Activated T-cell treated with anti-CD3 and anti-CD28 coated beads, Interleukin-2, amount 50 U/mL, for 72 hours (primary cell): ENCODE data around the gene RGS7. TPM values are rescaled to one million over a fixed set of nuclear protein-coding genes. Genes with fewer than 3 reads are reported as not detected.
A peak's percentile ranks its signal among the peaks of the same experiment; 100 is the strongest.
"Not testable (repeated sequence)": the region's sequence is repeated elsewhere in the genome, so short reads cannot be mapped to it uniquely, and the experiment has no call there.

Experiments used
- ATAC-seq, 2 donors: fragments of 150-1000 bp; cut with Tn5 transposase; replicated peaks in 1 of 2; 2 replicates each; pipeline ENCODE4 v1.10.0; 2021; ENCODE audit warnings: moderate library complexity in 2 of 2, mild to moderate bottlenecking in 1 of 2
- DNase-seq, 2 donors: peaks; one replicate each; pipeline ENCODE4 v3.0.0; 2021 to 2022; ENCODE audit warnings: mixed read lengths in 1 of 2
- H3K27ac Mint-ChIP-seq: one replicate; pipeline ENCODE4 v1.8.0; 2022; ENCODE audit warnings: mild to moderate bottlenecking, moderate library complexity, mixed read lengths
- H3K27me3 Mint-ChIP-seq: one replicate; pipeline ENCODE4 v1.8.0; 2022; ENCODE audit warnings: low read depth, mixed read lengths
- H3K36me3 Mint-ChIP-seq, 2 donors: one replicate each; pipeline ENCODE4 v1.8.0; 2022; ENCODE audit warnings: mixed read lengths in 2 of 2, mild to moderate bottlenecking in 1 of 2; ENCODE audit not compliant: insufficient read depth in 2 of 2
- H3K4me1 Mint-ChIP-seq: one replicate; pipeline ENCODE4 v1.8.0; 2022; ENCODE audit warnings: low read depth, mixed read lengths
- H3K4me3 Mint-ChIP-seq, 2 donors: one replicate each; pipeline ENCODE4 v1.8.0; 2022; ENCODE audit warnings: mild to moderate bottlenecking in 2 of 2, mixed read lengths in 2 of 2, moderate library complexity in 2 of 2
- H3K9me3 Mint-ChIP-seq, 2 donors: one replicate each; pipeline ENCODE4 v1.8.0; 2022; ENCODE audit warnings: mixed read lengths in 2 of 2
- total RNA-seq, 2 donors: library from RNA; stranded (reverse); gene quantifications; one replicate each; pipeline ENCODE4 v1.2.3, GENCODE V29; 2022

Gene RGS7
- total RNA-seq, 2 donors from 2014 or later: not detected

- no peak overlapping the region for H3K4me3 Mint-ChIP-seq
- H3K27ac Mint-ChIP-seq: no peak overlapping the region
- peak; percentile 76 to 96 for ATAC-seq
- no peaks in the 10 kb centered on the region for H3K36me3 Mint-ChIP-seq
- H3K9me3 Mint-ChIP-seq: no peaks in the 10 kb centered on the region
- DNase-seq: no peak
- H3K4me1 Mint-ChIP-seq: no peaks in the 10 kb centered on the region
- no peaks in the 10 kb centered on the region for H3K27me3 Mint-ChIP-seq
Observed at GRCh38 chr1:240794046-240794843, 562.8 kb downstream of the RGS7 start.

- no peaks in the 10 kb centered on the region for H3K27me3 Mint-ChIP-seq
Observed at GRCh38 chr1:240792915-240793529, 564.0 kb downstream of the RGS7 start.

GRCh38 chr1:240790856-240791255 lies 566.1 kb downstream of the RGS7 start:
- ATAC-seq (no peak), DNase-seq (no peak)
- Mint-ChIP-seq H3K4me3 (no peak overlapping the region), H3K27me3 (no peaks in the 10 kb centered on the region), H3K36me3 (no peaks in the 10 kb centered on the region), H3K4me1 (no peaks in the 10 kb centered on the region), H3K9me3 (peaks cover 0 to 2% of the 10 kb centered on the region in 2 donors), H3K27ac (no peak overlapping the region)

More at GRCh38 chr1:240792915-240793529, 564.0 kb downstream of the RGS7 start:
- no peak for ATAC-seq
- Mint-ChIP-seq H3K4me3 (no peak overlapping the region), H3K27ac (no peak overlapping the region), H3K4me1 (no peaks in the 10 kb centered on the region), H3K9me3 (peaks cover 0 to 2% of the 10 kb centered on the region in 2 donors), H3K36me3 (no peaks in the 10 kb centered on the region)
- DNase-seq: no peak

DNA sequence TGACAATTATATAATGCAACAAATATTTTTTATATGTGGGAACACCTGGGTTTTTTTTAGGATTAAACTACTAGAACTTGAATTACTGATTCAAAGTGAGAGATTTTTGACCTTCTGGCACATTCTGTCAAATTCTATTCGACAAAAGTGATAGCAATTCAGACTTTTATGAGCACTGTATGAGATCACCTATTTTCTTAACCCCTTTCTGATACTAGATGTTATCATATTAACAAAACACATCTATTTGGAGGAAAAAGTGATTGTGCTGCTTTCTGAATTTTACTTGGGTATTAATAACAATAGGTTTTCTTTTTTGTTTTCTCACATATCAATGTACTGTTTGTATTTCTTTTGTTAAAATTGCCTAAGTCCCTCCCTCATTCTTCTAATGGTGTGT lies 570.1 kb downstream of the RGS7 start:
- H3K36me3 Mint-ChIP-seq: no peaks in the 10 kb centered on the region
- ATAC-seq (no peak), DNase-seq (no peak)
- no peaks in the 10 kb centered on the region for H3K4me1 Mint-ChIP-seq
- H3K27me3 Mint-ChIP-seq: no peaks in the 10 kb centered on the region
- H3K27ac Mint-ChIP-seq: no peak overlapping the region
- no peak overlapping the region for H3K4me3 Mint-ChIP-seq
- H3K9me3 Mint-ChIP-seq: peaks cover 0 to 3% of the 10 kb centered on the region in 2 donors

- Mint-ChIP-seq H3K9me3 (peaks cover 0 to 3% of the 10 kb centered on the region in 2 donors), H3K4me1 (no peaks in the 10 kb centered on the region), H3K36me3 (no peaks in the 10 kb centered on the region), H3K27ac (no peak overlapping the region), H3K4me3 (no peak overlapping the region), H3K27me3 (no peaks in the 10 kb centered on the region)
- ATAC-seq: no peak
- DNase-seq: no peak
Observed at GRCh38 chr1:240784776-240785175, 572.2 kb downstream of the RGS7 start.

- H3K27ac Mint-ChIP-seq, ATAC-seq, H3K4me3 Mint-ChIP-seq, DNase-seq, H3K9me3 Mint-ChIP-seq, H3K36me3 Mint-ChIP-seq, H3K4me1 Mint-ChIP-seq, H3K27me3 Mint-ChIP-seq: not testable (repeated sequence)
Observed at GRCh38 chr1:240783728-240784137, 573.3 kb downstream of the RGS7 start.

- Mint-ChIP-seq H3K9me3 (no peaks in the 10 kb centered on the region), H3K36me3 (no peaks in the 10 kb centered on the region), H3K4me1 (no peaks in the 10 kb centered on the region), H3K4me3 (no peak overlapping the region), H3K27me3 (no peaks in the 10 kb centered on the region), H3K27ac (no peak overlapping the region)
- no peak for DNase-seq
- ATAC-seq: no peak
Observed at GRCh38 chr1:240776237-240776636, 580.8 kb downstream of the RGS7 start.

GRCh38 chr1:240772131-240772530 lies 584.9 kb downstream of the RGS7 start:
- Mint-ChIP-seq H3K27ac (no peak overlapping the region), H3K36me3 (no peaks in the 10 kb centered on the region), H3K9me3 (no peaks in the 10 kb centered on the region), H3K4me3 (no peak overlapping the region), H3K27me3 (no peaks in the 10 kb centered on the region), H3K4me1 (no peaks in the 10 kb centered on the region)
- no peak for ATAC-seq
- no peak for DNase-seq

- H3K27ac Mint-ChIP-seq: no peak overlapping the region
- no peaks in the 10 kb centered on the region for H3K9me3 Mint-ChIP-seq
- DNase-seq: no peak
- H3K4me3 Mint-ChIP-seq: no peak overlapping the region
- ATAC-seq: no peak
- H3K4me1 Mint-ChIP-seq: no peaks in the 10 kb centered on the region
- H3K27me3 Mint-ChIP-seq: no peaks in the 10 kb centered on the region
- no peaks in the 10 kb centered on the region for H3K36me3 Mint-ChIP-seq
Observed at GRCh38 chr1:240771450-240771849, 585.6 kb downstream of the RGS7 start.

- H3K4me3 Mint-ChIP-seq: no peak overlapping the region
- no peaks in the 10 kb centered on the region for H3K9me3 Mint-ChIP-seq
- DNase-seq (no peak), ATAC-seq (no peak)
- no peaks in the 10 kb centered on the region for H3K36me3 Mint-ChIP-seq
- H3K4me1 Mint-ChIP-seq: no peaks in the 10 kb centered on the region
- no peaks in the 10 kb centered on the region for H3K27me3 Mint-ChIP-seq
- H3K27ac Mint-ChIP-seq: no peak overlapping the region
Observed at GRCh38 chr1:240768979-240769378, 588.0 kb downstream of the RGS7 start.

DNA sequence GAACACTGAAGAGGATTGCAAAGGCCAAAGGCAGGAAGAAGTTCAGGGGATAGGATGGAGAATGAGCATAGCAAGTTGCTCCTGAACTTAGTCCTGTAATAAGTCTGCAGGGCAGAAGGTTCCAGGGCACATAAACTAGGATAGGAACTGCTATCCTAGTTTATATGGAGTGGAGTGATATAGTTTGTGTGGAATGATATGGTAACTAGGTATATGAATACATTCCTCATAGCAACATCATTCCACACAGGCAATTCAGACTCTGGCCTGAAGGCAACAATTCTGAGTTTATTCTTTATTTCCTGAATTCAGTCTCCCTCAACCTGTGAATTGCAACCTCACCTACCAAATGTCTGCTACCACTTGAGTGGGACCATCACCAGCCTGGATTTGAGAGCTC lies 590.2 kb downstream of the RGS7 start:
- Mint-ChIP-seq H3K27me3 (no peaks in the 10 kb centered on the region), H3K4me3 (no peak overlapping the region), H3K4me1 (no peaks in the 10 kb centered on the region), H3K27ac (no peak overlapping the region), H3K36me3 (no peaks in the 10 kb centered on the region), H3K9me3 (no peaks in the 10 kb centered on the region)
- no peak for ATAC-seq
- no peak for DNase-seq

DNA sequence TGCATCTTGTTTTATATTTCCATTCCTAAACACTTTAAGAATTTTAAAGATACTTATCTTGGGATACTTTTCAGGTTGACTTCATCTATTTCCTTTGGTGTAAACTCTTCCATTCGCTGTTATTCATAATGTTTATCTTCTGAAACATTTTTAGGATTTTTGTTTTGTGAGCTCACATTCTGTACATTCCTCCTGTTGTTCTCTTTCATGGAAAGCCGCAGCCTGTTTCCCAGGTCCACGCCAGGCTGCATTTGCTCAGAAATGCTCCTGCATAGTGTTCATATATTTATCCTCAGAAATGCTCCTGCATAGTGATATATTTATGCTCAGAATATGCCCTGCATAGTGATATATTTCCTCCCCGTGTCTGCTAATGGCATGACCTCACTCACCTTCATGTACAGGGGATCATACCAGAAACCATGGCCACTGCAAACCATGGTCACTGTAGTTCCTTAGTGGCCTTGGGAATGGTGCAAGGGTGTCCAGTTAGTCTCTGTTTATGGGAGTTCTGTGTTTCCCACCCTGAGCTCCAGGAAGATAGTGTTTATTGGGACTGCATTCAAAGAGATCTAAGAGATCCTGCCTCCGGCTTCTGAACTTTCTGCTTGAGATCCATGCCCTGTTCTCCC lies 591.2 kb downstream of the RGS7 start:
- no peak for DNase-seq
- no peak overlapping the region for H3K27ac Mint-ChIP-seq
- no peak for ATAC-seq
- no peaks in the 10 kb centered on the region for H3K9me3 Mint-ChIP-seq
- no peaks in the 10 kb centered on the region for H3K4me1 Mint-ChIP-seq
- no peaks in the 10 kb centered on the region for H3K36me3 Mint-ChIP-seq
- H3K4me3 Mint-ChIP-seq: no peak overlapping the region
- H3K27me3 Mint-ChIP-seq: no peaks in the 10 kb centered on the region

DNA sequence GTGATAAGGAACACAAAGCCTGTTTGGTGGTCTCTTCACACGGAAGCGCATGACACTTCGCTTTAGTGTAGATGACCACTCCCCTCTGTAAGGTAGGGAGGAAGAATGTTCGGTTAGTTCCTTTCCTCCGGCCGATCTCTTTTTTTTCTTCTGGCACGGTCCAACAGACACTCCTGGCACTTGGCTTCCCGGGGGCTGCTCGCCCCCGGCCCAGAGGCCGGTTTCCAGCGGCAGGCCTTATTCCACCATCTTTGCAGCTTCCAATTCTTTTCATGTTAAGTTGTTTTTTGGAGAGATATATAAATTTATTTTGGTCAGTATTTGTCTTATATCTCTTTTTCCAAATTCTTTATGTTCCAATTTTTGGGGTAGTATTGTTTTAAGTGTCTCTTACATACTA lies 593.2 kb downstream of the RGS7 start:
- no peak for DNase-seq
- Mint-ChIP-seq H3K9me3 (no peaks in the 10 kb centered on the region), H3K4me3 (no peak overlapping the region), H3K27me3 (no peaks in the 10 kb centered on the region), H3K4me1 (no peaks in the 10 kb centered on the region), H3K36me3 (no peaks in the 10 kb centered on the region), H3K27ac (no peak overlapping the region)
- ATAC-seq: no peak
